Activated B cell treated with CpG ODN at 0.5 μM for 24 hours (primary cell): ENCODE measurements around the gene TRMT1. TPM values are rescaled to one million over a fixed set of nuclear protein-coding genes. Genes with fewer than 3 reads are reported as not detected.

Source experiments
- ATAC-seq: fragments of 200-7000 bp; cut with Tn5 transposase; one replicate; pipeline ENCODE4 v1.10.0; 2021; ENCODE audit warnings: low read depth, mild to moderate bottlenecking, moderate library complexity
- CTCF ChIA-PET: fragments of 350-600 bp; sonication (Branson Sonifier 250); formaldehyde crosslinking; loops from one replicate; lab custom pipeline; 2021; ENCODE audit warnings: antibody characterized with exemption; lab: Charles Lee
- POLR2A ChIA-PET: fragments of 350-600 bp; sonication (Branson Sonifier 250); formaldehyde crosslinking; loops from one replicate; lab custom pipeline; 2021; ENCODE audit warnings: antibody characterized with exemption; lab: Charles Lee
- DNase-seq: peaks from one replicate; pipeline ENCODE4 v3.0.0; 2022
- H3K27ac Mint-ChIP-seq: one replicate; pipeline ENCODE4 v1.8.0; 2020; ENCODE audit warnings: mixed read lengths
- H3K27me3 Mint-ChIP-seq: one replicate; pipeline ENCODE4 v1.8.0; 2021; ENCODE audit warnings: mixed read lengths
- H3K36me3 Mint-ChIP-seq: one replicate; pipeline ENCODE4 v1.8.0; 2021; ENCODE audit warnings: low read depth, mixed read lengths
- H3K4me1 Mint-ChIP-seq: one replicate; pipeline ENCODE4 v1.8.0; 2021; ENCODE audit warnings: mixed read lengths
- H3K4me3 Mint-ChIP-seq: one replicate; pipeline ENCODE4 v1.8.0; 2020; ENCODE audit warnings: mild to moderate bottlenecking, mixed read lengths
- H3K9me3 Mint-ChIP-seq: one replicate; pipeline ENCODE4 v1.8.0; 2020; ENCODE audit warnings: mixed read lengths
- CTCF ChIP-seq: fragments of 200-600 bp; IDR thresholded peaks from one replicate; pipeline ENCODE4 v1.8.0; 2022; ENCODE audit warnings: antibody characterized with exemption, mild to moderate bottlenecking
- intact Hi-C: fragments of 100-400 bp; cut with micrococcal nuclease; formaldehyde crosslinking; loops from one replicate; pipeline ENCODE4 v1.15.1; 2024
- total RNA-seq: library from RNA; stranded (reverse); gene quantifications from 2 replicates; pipeline ENCODE4 v1.2.3, GENCODE V29; 2022

TRMT1 gene
- total RNA-seq, 1 donor from 2014 or later = 113 TPM

DNA sequence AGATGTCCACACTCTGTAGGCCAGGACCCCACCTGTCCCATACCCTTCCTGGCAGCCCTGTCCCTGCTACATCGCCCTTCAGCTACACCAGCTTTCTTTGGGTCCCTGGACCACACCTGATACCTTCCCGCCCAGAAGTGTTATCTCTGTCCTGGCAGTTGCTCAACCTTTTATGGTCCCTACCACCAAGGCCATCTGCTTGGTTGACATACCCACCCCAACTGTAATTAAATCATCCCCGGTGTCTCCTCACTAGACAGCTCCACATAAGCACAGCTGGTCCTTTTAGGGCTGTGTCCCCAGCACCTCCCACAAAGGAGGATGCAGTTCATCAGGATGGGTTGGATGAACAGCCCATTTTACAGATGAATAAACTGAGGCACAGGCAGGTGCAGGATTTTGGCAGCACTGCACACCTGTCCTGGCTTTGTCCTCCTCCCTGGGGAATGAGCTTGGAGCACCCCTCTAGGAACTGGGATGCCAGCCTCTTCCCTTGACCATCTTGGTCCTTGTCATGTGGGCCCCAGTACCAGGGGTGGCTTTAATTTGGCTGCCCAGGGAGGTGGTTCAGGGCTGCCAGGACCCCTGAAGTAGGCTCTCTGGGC lies 14.4 kb upstream of the TRMT1 start:
- ATAC-seq (no peak), DNase-seq (no peak)
- TF ChIP-seq CTCF = no peak
- Mint-ChIP-seq H3K4me1 (peaks cover 17% of the 10 kb centered on the region), H3K4me3 (no peak overlapping the region), H3K27me3 (no peaks in the 10 kb centered on the region), H3K9me3 (no peaks in the 10 kb centered on the region), H3K27ac (no peak overlapping the region), H3K36me3 (peaks cover 30% of the 10 kb centered on the region)
- intact Hi-C loops = no loop called here
- ChIA-PET CTCF (interaction anchor here (1.7 kb wide), 1 partner anchor 64 kb away, joined by 4 read pairs; no protein-coding TSS in a partner anchor), POLR2A (interaction anchor here (0.6 kb wide), 2 partner anchors 10 to 39 kb away, joined by 3 read pairs; no protein-coding TSS in a partner anchor)

GRCh38 chr19:13129384-13129783 lies 12.8 kb upstream of the TRMT1 start:
- Mint-ChIP-seq H3K4me1 (peaks cover 17% of the 10 kb centered on the region), H3K9me3 (no peaks in the 10 kb centered on the region), H3K27me3 (no peaks in the 10 kb centered on the region), H3K36me3 (peaks cover 19% of the 10 kb centered on the region), H3K27ac (no peak overlapping the region), H3K4me3 (no peak overlapping the region)
- intact Hi-C loops = no loop called here
- CTCF ChIA-PET = no interaction called here
- no peak for ATAC-seq
- POLR2A ChIA-PET = interaction anchor here (1.2 kb wide), 1 partner anchor 12 kb away, joined by 3 read pairs; the partner anchor contains the start of gene NACC1
- no peak for TF ChIP-seq CTCF
- no peak for DNase-seq

DNA sequence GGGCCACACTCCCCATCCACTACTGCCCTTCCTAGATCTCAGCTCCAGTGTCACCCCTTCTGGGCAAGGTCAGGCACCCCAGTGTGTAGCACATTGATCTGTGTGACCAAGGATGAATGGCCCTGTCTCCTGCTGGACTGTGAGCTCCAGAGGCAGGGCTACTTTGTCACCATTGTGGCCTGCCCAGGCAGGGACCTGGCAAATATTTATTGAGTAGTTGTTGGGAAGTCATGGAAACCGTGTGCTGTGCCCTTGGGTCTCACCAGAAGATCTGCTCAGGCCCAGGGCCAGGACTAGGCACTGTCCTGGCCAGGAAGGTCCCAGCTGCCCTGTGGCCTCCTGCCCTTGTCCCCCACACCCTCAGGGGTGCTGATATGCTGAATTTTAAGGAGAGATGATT lies 12.0 kb upstream of the TRMT1 start:
- no peak for DNase-seq
- CTCF ChIA-PET = no interaction called here
- Mint-ChIP-seq H3K27me3 (no peaks in the 10 kb centered on the region), H3K36me3 (peaks cover 17% of the 10 kb centered on the region), H3K9me3 (no peaks in the 10 kb centered on the region), H3K27ac (no peak overlapping the region), H3K4me1 (peaks cover 17% of the 10 kb centered on the region), H3K4me3 (no peak overlapping the region)
- no peak for ATAC-seq
- intact Hi-C loops = no loop called here
- TF ChIP-seq CTCF = no peak
- POLR2A ChIA-PET = interaction anchor here (1.2 to 1.3 kb wide), 2 partner anchors 11 to 39 kb away, joined by 3 read pairs; partner anchors contain the start of gene NACC1

DNA sequence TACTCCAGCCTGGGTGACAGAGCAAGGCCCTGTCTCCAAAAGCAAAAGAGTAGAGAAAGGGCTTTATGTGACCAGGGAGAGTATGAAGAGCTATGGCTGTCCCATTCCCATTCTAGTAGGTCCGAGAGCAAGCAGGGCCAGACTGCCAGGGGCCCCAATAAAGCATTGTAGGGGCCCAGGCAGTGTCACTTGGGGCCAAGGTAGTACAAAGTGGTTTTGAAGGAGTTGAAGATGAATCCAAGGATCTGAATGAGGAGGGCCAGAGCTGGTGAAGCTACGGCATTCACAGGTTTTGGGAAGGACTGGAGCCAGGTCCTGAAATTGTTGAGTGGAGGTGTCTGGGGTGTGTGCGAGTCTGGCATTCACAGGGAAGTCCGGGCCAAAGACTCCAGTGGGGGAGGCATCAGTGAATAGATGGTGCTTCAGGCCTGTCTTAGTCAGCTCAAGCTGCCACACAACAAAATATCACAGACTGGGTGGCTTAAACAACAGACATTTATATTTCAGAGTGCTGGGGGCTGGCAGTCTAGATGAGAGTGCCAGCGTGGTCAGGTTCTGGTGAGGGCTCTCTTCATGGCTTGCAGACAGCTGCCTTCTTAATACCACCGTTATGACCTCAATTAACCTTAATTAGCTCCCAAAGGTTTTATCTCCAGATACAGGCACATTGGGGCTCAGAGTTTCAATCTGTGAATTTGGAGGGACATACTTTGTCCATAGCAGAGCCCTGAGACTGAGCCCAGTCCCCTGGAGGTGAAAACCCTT lies 11.5 kb upstream of the TRMT1 start:
- Mint-ChIP-seq H3K4me3 (no peak overlapping the region), H3K36me3 (peaks cover 14% of the 10 kb centered on the region), H3K4me1 (peaks cover 21% of the 10 kb centered on the region), H3K27me3 (no peaks in the 10 kb centered on the region), H3K9me3 (no peaks in the 10 kb centered on the region), H3K27ac (no peak overlapping the region)
- CTCF ChIA-PET = interaction anchor here (1.4 kb wide), 1 partner anchor 68 kb away, joined by 4 read pairs; no protein-coding TSS in a partner anchor
- intact Hi-C loops = no loop called here
- no peak for TF ChIP-seq CTCF
- POLR2A ChIA-PET = interaction anchor here (0.9 to 1.3 kb wide), 3 partner anchors 10 to 40 kb away, joined by 3 to 8 read pairs (median 3); partner anchors contain the start of gene NACC1
- DNase-seq = no peak
- ATAC-seq = no peak

DNA sequence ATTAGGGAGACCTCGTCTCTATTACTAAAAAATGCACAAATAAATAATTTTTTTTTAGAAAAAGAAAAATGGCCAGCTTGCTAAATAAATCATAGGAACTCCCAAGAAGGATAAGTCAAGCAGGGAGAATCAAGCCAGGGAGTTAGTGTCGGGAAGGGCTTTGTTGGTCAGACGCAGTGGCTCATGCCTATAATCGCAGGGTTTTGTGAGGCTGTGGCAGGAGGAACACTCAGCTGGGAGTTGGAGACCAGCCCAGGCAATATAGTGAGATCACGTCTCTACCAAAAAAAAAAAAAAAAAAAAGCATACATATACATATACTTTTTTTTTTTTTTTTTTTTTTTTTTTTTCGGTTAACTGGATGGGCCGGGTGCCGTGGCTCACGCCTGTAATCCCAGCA lies 10.5 kb upstream of the TRMT1 start:
- H3K27me3 Mint-ChIP-seq = no peaks in the 10 kb centered on the region
- H3K9me3 Mint-ChIP-seq = no peaks in the 10 kb centered on the region
- no peak for ATAC-seq
- ChIA-PET CTCF (interaction anchor here (0.6 to 1.4 kb wide), 2 partner anchors 68 kb away, joined by 3 to 4 read pairs; no protein-coding TSS in a partner anchor), POLR2A (interaction anchor here (0.6 to 0.9 kb wide), 3 partner anchors 22 to 307 kb away, joined by 3 to 8 read pairs (median 3); no protein-coding TSS in a partner anchor)
- H3K4me1 Mint-ChIP-seq = peaks cover 24% of the 10 kb centered on the region
- TF ChIP-seq CTCF = no peak
- no peak for DNase-seq
- peaks cover 15% of the 10 kb centered on the region for H3K36me3 Mint-ChIP-seq
- no peak overlapping the region for H3K27ac Mint-ChIP-seq
- intact Hi-C loops = no loop called here
- no peak overlapping the region for H3K4me3 Mint-ChIP-seq
